Fibroblast of the conjunctiva (primary cell): ENCODE results near the gene PAM.
A peak's percentile ranks its signal among the peaks of the same experiment; 100 is the strongest.
"Not testable (repeated sequence)": the region's sequence is repeated elsewhere in the genome, so short reads cannot be mapped to it uniquely, and the experiment has no call there.

Experiments used
- DNase-seq: peaks from one replicate; pipeline ENCODE4 v3.0.0-alpha.2; 2010; ENCODE audit warnings: low read depth

Gene PAM

DNA sequence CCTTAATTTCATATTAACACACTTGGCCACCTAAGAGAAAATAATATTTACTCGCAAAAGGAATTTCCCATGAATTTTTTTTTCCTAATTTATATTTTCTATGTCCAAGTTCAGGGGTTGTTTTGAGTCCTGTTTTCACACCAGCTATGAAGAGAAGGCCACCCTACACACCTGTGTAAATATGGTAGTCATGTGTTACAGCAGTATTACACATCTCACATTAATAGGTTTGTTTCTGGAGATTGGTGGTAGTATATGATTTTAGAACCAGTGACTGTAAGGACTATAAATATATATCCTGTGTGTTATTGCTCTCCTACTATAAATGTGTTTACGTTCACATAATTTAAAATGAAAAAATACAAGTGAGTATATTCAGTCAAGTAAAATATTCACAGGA lies 147.5 kb downstream of the PAM start:
- no peak for DNase-seq

- DNase-seq, result no peak
Observed at GRCh38 chr5:102903074-102903871, 148.2 kb downstream of the PAM start.

GRCh38 chr5:102905056-102905455 lies 150.0 kb downstream of the PAM start:
- no peak for DNase-seq

- not testable (repeated sequence) for DNase-seq
Observed at GRCh38 chr5:102907099-102907498, 152.0 kb downstream of the PAM start.

GRCh38 chr5:102910240-102911226 lies 155.4 kb downstream of the PAM start:
- DNase-seq, result no peak

DNA sequence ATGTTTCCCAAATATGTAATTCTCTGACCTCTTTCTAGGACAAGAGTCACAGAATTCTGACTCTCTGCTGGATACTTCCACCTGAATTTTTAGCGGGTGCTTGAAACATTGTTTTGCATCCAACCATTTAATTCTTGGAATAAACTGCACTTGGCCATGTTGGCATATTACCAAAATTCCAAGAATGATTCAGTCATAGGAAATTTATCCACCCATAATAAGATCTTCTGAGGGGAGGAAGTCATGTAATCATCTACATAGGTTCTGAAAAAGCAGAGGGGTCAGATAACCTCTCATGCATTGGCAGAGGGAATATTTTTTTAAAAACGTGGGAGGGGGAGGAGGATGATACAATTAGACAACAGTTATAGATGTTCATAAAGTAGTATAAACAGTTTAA lies 156.9 kb downstream of the PAM start:
- peak; percentile 22 for DNase-seq

DNA sequence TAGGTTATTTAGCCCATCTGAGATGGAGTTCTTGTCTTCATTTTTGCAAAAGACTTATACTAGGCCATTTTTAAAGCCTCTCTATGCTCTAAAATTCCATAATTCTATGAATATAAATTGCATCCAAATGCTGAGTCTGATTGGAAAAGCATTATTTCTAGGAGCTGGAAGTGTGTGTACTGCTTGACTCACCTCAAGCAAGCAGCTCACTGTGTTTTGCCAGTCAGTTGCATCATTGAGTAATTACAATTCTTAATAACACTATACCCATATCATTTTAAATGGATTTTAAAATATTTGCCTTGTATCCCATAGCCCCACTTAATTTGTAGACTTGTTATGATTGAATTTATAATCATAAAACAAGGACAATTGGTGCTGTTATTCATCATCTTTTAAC lies 161.0 kb downstream of the PAM start:
- DNase-seq, result peak; percentile 50

DNA sequence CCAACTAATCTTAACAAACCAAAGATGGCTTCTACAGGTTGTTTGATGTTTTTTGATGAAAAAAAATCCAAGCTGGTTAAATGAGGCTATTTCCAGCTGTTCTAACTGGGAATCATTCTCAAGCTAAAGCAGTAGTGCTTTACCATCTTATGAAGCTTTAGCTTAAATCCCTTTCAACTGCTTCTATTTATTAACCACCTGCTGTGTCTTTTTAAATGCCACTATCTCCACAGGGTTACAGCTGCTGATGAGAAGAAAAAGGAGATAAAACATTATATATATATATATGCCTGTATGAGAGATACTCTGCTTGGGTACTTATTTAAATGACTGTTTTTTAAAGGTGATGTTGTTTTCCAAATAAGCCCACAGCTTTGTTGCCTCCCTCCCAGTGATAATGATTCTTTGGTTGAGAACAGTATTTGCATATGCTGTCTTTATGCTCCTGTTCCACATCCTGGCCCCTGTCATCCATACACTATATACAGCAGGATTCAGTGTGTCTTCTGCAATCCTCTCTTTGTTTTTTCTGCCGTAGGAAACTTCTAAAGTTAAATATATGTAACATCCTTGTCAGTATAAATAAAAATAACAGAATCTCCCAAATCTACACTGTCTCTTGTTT lies 164.0 kb downstream of the PAM start:
- DNase-seq, result no peak

DNA sequence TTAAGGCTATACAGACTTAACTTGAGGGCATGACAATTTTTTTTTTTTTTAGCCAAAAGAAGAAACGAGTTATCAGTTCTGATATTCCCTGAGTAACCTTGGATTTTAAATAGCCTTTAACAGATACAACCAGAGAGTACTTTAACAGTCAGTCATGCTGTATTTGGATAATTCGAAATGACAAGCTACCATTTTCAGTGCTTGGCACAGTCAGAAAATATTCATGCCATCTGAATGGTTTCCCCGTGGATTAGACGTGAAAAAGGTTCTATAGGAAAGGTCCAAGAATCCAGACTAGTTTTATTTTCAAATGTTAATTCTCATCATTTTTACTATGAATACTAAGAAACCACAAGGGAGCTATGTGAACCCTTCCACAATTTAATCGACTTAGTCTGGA lies 165.7 kb downstream of the PAM start:
- DNase-seq, result no peak

DNA sequence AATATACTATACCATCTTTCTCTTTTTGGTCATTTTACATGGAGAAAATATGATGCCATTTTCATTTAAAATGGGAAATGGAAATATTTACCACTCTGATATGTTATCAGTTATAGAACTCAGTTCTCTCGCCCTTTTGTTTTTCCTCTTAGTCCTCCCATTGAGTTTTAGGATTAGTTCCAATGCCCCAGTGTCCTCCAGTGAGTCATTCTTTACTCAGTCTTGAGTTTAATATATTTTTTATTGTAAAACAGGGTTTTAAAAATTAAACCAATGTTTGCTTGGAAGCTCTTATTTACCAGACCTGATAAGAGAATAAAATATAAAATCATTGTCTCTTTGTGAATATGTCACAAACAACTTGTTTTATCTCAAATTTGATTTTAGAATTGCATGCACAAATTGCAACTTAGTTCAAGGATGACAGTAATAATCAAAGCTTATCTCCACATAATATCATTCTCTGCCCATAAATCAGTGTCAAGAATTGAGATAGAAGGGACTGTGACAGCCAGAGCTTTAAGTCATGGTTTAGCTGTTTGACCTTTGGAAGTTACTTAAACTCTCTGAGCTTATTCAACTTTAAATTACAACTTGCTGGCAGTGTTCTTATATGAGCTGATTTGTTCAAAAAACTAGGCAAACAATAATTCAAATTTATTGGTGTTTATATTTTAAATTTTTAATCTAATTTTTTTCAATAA lies 166.4 kb downstream of the PAM start:
- no peak for DNase-seq

DNA sequence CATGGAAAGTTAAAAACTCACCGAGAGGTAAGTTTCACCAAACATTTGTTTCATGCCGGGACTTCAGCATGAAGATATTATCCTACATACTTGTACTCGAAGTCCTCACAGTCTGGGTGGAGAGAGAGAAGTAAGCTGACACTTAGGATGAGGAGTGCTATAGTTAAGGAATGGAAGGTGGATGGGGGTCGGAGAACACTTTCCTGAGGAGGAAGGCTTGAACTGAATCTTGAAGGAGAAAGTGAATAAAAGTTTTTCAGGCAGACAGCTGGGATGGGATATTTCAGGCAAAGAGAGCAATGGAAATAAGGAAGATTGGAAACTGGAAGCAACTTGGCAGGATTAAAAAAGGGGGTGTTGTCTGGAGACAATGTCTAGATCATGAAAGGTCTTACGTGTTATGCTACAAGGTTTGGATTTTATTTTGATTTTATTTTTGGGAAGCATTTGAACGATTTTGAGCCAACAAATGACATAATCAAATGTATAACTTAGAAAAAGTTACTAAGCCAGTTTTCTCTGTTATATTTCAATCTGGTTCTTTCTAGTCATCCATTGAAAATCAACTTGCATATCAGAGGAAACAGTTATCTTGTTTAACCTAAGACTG lies 167.1 kb downstream of the PAM start:
- no peak for DNase-seq

- DNase-seq, result peak; percentile 30
Observed at GRCh38 chr5:102922799-102923477, 167.8 kb downstream of the PAM start.

DNA sequence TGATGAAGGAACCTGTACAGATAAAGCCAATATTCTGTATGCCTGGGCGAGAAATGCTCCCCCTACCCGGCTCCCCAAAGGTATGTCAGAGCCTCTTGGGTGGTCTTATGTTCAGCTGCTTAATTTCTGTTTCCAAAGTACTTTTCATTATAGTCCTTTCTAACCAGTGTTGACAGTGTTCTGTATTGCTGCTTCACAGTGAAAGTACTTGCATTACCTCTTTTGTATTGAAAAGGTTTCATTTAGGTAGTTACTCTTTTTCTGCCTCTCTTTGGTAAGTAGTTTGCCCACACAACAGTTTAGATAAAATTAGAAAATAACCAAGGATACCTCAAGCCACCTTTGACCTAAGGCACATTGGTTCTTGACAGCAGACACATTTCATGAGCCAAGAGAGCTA lies 169.9 kb downstream of the PAM start:
- no peak for DNase-seq

GRCh38 chr5:102927007-102927406 lies 171.9 kb downstream of the PAM start:
- no peak for DNase-seq

DNA sequence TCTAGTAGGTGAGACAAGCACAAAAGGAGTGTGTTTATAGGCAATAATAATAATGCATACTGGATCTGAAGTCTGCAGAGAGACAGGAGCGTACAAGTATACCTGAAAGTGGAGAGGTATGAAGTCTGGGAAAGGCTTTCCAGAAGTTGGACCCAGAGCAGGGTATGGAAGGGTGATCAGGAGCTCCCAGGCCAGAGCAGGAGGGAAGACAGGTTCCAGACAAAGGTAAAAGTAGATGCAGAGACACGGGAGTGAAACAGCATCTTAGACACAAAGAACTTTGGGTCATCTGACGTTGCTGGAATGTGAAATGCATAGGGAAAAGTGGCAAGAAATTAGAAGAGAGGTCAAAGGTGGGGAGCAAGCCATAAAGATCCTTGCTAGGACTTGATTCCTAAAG lies 175.1 kb downstream of the PAM start:
- DNase-seq, result no peak

DNA sequence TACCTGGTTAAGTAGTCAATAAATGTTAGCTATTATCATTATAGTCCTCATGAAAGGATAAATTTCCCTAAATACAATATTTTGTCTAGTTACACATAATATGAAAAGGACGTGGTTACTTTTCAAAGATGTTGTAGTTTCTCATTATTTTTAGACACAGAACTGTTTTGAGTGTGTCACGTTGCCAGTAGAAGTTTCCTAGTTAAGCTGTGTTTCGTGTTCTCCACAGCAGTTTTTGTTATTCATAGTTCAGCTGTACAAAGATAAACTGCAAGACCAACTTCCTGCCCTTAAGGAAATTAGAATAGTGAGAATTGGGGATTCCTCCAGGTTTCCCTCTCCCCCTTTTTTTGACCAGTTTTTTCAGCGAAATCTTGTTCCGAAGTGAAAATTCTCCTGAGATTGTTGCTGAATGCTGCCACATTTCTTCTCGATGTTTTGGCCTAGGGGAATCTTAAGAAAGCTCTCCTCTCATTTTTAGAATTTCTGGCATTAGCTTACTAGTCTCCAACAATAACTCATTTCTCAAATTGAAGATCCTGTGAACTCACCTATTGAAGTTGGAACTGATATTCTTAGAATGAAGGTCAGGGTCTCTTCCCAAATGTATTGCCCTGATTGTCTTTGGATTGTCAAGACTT lies 176.1 kb downstream of the PAM start:
- DNase-seq, result no peak

- no peak for DNase-seq
Observed at GRCh38 chr5:102932781-102933180, 177.7 kb downstream of the PAM start.

GRCh38 chr5:102933316-102933715 lies 178.2 kb downstream of the PAM start:
- DNase-seq, result no peak

GRCh38 chr5:102933721-102934459 lies 178.8 kb downstream of the PAM start:
- no peak for DNase-seq

- no peak for DNase-seq
Observed at GRCh38 chr5:102937894-102938293, 182.8 kb downstream of the PAM start.
